GM10248 (cell line): Measurements from ENCODE around the gene PPP2R2B.
"Not testable (repeated sequence)": the region's sequence is repeated elsewhere in the genome, so short reads cannot be mapped to it uniquely, and the experiment has no call there.

ENCODE experiments used
- CTCF ChIA-PET: fragments of 300-600 bp; sonication (Branson Sonifier 250); formaldehyde crosslinking; extraction: SDS; loops from one replicate; lab custom pipeline; 2021; ENCODE audit warnings: antibody characterized with exemption; lab: Yijun Ruan, JAX
- POLR2A ChIA-PET: fragments of 350-650 bp; sonication (Branson Sonifier 250); formaldehyde crosslinking; extraction: SDS; loops from one replicate; lab custom pipeline; 2020; ENCODE audit warnings: antibody characterized with exemption; lab: Yijun Ruan, JAX
- DNase-seq: peaks from one replicate; pipeline ENCODE4 v3.0.0; 2012; ENCODE audit errors: extremely low spot score
- CTCF ChIP-seq: IDR thresholded peaks from 2 replicates; pipeline ENCODE4 v1.5.1; 2012; ENCODE audit warnings: mild to moderate bottlenecking, low read depth; ENCODE audit errors: extremely low read depth, missing control alignments, control extremely low read depth

The PPP2R2B gene

GRCh38 chr5:146745931-146746577 lies 132.5 kb downstream of the PPP2R2B start:
- no peak for DNase-seq
- TF ChIP-seq CTCF, result no peak
- ChIA-PET POLR2A (no interaction called here), CTCF (interaction anchor here (1.7 kb wide), 1 partner anchor 11 kb away, joined by 3 read pairs; no protein-coding TSS in a partner anchor)

GRCh38 chr5:146744068-146744745 lies 134.3 kb downstream of the PPP2R2B start:
- no peak for TF ChIP-seq CTCF
- ChIA-PET CTCF (interaction anchor here (1.3 kb wide), 1 partner anchor 9 kb away, joined by 4 read pairs; no protein-coding TSS in a partner anchor), POLR2A (no interaction called here)
- no peak for DNase-seq

DNA sequence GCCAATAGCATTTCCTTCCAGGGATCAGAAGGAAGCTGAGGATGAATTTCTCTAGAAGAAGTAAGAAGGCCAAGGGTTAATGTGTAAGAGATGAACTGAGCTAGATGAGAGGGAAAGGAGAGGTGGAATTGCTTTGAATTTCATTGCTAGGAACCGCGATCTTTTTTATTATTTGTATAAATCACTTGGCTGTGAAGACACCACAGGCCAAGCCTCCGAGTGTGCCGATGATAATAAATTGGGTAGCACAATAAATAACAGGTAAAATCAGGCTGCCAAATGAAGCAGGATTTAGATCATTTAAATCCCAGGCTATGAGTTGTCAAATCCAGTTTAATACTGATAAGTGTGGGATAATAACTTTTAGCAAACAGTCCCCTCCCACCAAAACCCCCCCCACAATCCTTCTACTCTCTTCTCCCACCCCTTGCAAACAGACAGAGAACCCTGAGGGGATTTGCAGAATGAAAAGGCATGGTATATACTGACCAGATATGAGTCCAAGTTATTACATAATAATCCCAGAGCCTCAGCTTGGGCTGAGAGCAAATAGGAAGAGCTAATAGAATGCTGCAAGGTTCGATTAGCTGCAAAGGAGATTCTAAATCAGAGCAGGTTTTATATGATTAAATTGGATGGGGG lies 143.5 kb downstream of the PPP2R2B start:
- POLR2A ChIA-PET, result no interaction called here
- CTCF ChIA-PET, result interaction anchor here (0.6 kb wide), 1 partner anchor 16 kb away, joined by 3 read pairs; no protein-coding TSS in a partner anchor
- TF ChIP-seq CTCF, result no peak

DNA sequence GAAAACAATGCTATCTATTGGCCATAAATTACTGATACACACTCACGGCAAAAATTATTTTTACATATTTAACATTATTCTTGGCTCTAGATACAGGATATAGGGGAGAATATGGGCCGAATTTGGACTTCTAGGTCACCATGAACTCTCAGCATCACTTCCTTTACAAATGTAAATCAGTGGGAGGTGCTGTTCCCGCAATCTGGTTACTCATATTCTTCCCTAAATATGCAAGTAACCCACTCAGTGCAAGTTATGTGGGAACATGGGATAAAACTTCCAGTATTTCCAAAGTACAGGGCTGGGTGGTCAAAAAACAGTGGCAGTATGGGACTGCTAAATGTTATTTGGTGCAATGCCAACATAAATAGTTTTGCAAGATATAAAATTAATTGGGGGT lies 145.6 kb downstream of the PPP2R2B start:
- ChIA-PET CTCF (interaction anchor here (1.0 kb wide), 1 partner anchor 11 kb away, joined by 4 read pairs; no protein-coding TSS in a partner anchor), POLR2A (no interaction called here)
- DNase-seq, result no peak
- no peak for TF ChIP-seq CTCF

More for the DNA sequence above, 143.5 kb downstream of the PPP2R2B start:
- no peak for DNase-seq

GRCh38 chr5:146731909-146732659 lies 146.5 kb downstream of the PPP2R2B start:
- ChIA-PET POLR2A (no interaction called here), CTCF (no interaction called here)
- DNase-seq, result no peak
- TF ChIP-seq CTCF, result no peak

- CTCF ChIA-PET, DNase-seq, POLR2A ChIA-PET: not testable (repeated sequence)
Measured at GRCh38 chr5:146728746-146729145, 149.8 kb downstream of the PPP2R2B start.
